GM19239 (cell line): ENCODE results near the gene ACTG1.
"Not testable (repeated sequence)": the region's sequence is repeated elsewhere in the genome, so short reads cannot be mapped to it uniquely, and the experiment has no call there.

Source experiments
- DNase-seq: peaks from one replicate; pipeline ENCODE4 v3.0.0; 2011; ENCODE audit warnings: low spot score; ENCODE audit not compliant: insufficient read length
- FAIRE-seq: peaks from 2 replicates; lab custom pipeline; 2011; peaks lifted over from hg19 to GRCh38; lab: Jason Lieb, UNC

Gene ACTG1

GRCh38 chr17:81533339-81534141 lies 20.9 kb upstream of the ACTG1 start:
- FAIRE-seq (no peak), DNase-seq (no peak)

GRCh38 chr17:81532490-81533287 lies 20.1 kb upstream of the ACTG1 start:
- no peak for FAIRE-seq

GRCh38 chr17:81531998-81532404 lies 19.4 kb upstream of the ACTG1 start:
- not testable (repeated sequence) for FAIRE-seq

More at GRCh38 chr17:81532490-81533287, 20.1 kb upstream of the ACTG1 start:
- DNase-seq = no peak

GRCh38 chr17:81531013-81531412 lies 18.4 kb upstream of the ACTG1 start:
- not testable (repeated sequence) for DNase-seq, FAIRE-seq

More at GRCh38 chr17:81531998-81532404, 19.4 kb upstream of the ACTG1 start:
- not testable (repeated sequence) for DNase-seq

- no peak for FAIRE-seq
- no peak for DNase-seq
Observed at GRCh38 chr17:81529437-81529803, 16.8 kb upstream of the ACTG1 start.

- DNase-seq (no peak), FAIRE-seq (no peak)
Observed at GRCh38 chr17:81528651-81529436, 16.2 kb upstream of the ACTG1 start.

- no peak for FAIRE-seq
- DNase-seq = no peak
Observed at GRCh38 chr17:81528384-81528650, 15.7 kb upstream of the ACTG1 start.

- FAIRE-seq (no peak), DNase-seq (no peak)
Observed at GRCh38 chr17:81527591-81528383, 15.2 kb upstream of the ACTG1 start, which contains the start of gene FSCN2. TSS of gene FSCN2 (plus strand) at chr17:81528377. CDS start at chr17:81528532, 155 bp downstream.

GRCh38 chr17:81526662-81527571 lies 14.3 kb upstream of the ACTG1 start:
- FAIRE-seq = no peak

GRCh38 chr17:81524865-81525159 lies 12.2 kb upstream of the ACTG1 start:
- DNase-seq (no peak), FAIRE-seq (no peak)

More at GRCh38 chr17:81526662-81527571, 14.3 kb upstream of the ACTG1 start:
- DNase-seq = no peak

- DNase-seq (no peak), FAIRE-seq (no peak)
Observed at GRCh38 chr17:81524039-81524864, 11.7 kb upstream of the ACTG1 start.

- no peak for DNase-seq
Observed at GRCh38 chr17:81523402-81524038, 10.9 kb upstream of the ACTG1 start.

GRCh38 chr17:81522491-81523401 lies 10.1 kb upstream of the ACTG1 start:
- no peak for FAIRE-seq
- no peak for DNase-seq

More at GRCh38 chr17:81523402-81524038, 10.9 kb upstream of the ACTG1 start:
- no peak for FAIRE-seq

GRCh38 chr17:81520021-81520901 lies 7.7 kb upstream of the ACTG1 start:
- FAIRE-seq (no peak), DNase-seq (no peak)

- DNase-seq = peak; percentile 61
- peak; percentile 11 for FAIRE-seq
Observed at GRCh38 chr17:81519284-81520020, 6.9 kb upstream of the ACTG1 start.
